IPS-18a (cell line): Measurements from ENCODE around the gene ALG14.

Experiments used
- H3K27ac ChIP-seq: one replicate; pipeline ENCODE4 v1.5.1; 2013; ENCODE audit warnings: low read length
- H3K27me3 ChIP-seq: one replicate; pipeline ENCODE4 v1.6.1; 2013; ENCODE audit warnings: mild to moderate bottlenecking, low read length; ENCODE audit not compliant: control insufficient read depth, insufficient read depth
- H3K36me3 ChIP-seq: one replicate; pipeline ENCODE4 v1.6.1; 2013; ENCODE audit warnings: low read depth, low read length; ENCODE audit not compliant: control insufficient read depth
- H3K4me1 ChIP-seq: one replicate; pipeline ENCODE4 v1.6.1; 2013; ENCODE audit warnings: low read depth, low read length; ENCODE audit not compliant: control insufficient read depth
- H3K4me3 ChIP-seq: one replicate; pipeline ENCODE4 v1.5.1; 2013; ENCODE audit warnings: low read length
- H3K9ac ChIP-seq: one replicate; pipeline ENCODE4 v1.6.1; 2013; ENCODE audit warnings: mild to moderate bottlenecking, low read length, moderate library complexity
- H3K9me3 ChIP-seq: one replicate; pipeline ENCODE4 v1.6.1; 2013; ENCODE audit warnings: low read depth, low read length; ENCODE audit not compliant: control insufficient read depth

The ALG14 gene

DNA sequence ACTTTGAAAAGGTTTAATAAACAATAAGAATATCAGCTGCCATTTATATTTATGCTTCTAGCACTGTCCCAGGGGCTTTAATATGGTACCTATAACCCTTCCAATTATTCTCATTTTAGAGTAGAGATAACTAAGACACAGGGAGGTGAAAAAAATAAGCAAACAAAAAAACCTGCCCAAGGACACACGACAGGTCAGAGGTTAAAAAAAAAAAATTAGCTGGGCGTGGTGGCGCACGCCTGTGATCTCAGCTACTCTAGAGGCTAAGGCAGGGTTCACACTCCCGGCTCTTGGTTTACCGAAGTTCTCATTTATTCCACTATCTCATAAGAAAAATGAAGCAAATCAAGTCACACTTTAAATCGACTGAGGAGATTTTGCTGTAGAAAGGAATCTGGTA is 111.2 kb downstream of the ALG14 start:
- H3K27ac ChIP-seq, result no peak overlapping the region
- no peak overlapping the region for H3K9ac ChIP-seq

DNA sequence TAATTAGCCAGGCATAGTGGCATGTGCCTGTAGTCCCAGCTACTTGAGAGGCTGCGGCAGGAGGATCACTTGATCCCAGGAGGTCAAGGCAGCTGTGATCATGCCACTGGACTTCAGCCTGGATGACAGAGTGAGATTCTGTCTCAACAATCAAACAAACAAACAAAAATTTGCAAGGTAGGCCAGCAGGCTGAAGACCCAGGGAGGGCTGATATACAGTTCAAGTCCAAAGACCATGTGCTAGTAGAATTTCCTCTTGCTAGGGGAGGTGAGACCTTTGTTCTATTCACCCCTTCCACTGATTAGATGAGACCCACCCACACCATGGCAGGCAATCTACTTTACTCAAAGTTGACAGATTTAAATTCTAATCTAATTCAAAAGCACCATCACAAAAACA is 114.7 kb downstream of the ALG14 start:
- Histone ChIP-seq H3K4me1 (peaks cover 16% of the 10 kb centered on the region), H3K27me3 (no peaks in the 10 kb centered on the region), H3K4me3 (no peak overlapping the region), H3K36me3 (no peaks in the 10 kb centered on the region), H3K9me3 (no peaks in the 10 kb centered on the region), H3K27ac (no peak overlapping the region), H3K9ac (no peak overlapping the region)

More for the DNA sequence above, 111.2 kb downstream of the ALG14 start:
- Histone ChIP-seq H3K36me3 (no peaks in the 10 kb centered on the region), H3K4me3 (no peak overlapping the region), H3K9me3 (no peaks in the 10 kb centered on the region), H3K4me1 (peaks cover 3% of the 10 kb centered on the region), H3K27me3 (no peaks in the 10 kb centered on the region)

DNA sequence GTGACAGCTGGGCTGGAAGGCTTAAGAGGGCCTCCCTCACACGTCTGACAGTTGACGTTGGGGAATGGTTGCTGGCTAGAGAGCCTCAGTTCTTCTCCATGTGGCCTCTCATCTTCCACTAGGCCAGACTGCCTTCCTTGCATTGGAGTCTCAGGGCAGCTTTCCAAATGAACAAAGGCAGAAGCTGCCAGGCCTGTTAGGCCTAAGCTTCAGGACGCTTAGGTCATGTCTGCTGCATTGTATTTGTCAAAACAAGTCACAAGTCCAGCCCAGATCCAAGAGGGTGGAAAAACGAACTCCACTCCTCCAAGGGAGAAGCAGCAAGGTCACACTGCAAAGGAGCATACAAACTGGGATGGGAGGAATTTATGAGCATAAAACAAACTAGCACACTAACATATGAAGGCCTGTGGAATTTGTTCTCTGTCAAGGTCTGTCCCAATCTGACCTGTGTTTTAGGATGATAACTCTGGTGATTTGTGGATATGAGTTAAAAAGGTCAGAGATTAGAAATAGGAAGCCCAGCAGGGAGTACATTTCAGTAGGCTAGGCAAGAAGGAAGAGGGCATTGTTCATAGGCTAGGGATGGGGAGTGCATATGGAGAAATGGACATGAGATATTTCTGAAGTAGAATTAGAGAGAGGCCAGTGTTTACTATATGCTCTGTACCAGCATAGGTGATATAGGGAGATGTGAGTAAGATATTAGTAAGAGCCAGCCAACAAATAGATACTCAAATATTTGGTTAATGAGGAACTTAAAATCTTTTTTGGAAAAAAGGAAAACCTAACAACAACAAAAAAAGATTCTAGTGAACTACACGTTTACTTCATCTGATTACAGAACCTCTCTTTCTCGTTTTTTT is 116.8 kb downstream of the ALG14 start:
- Histone ChIP-seq H3K4me1 (peaks cover 14% of the 10 kb centered on the region), H3K9me3 (no peaks in the 10 kb centered on the region), H3K36me3 (no peaks in the 10 kb centered on the region), H3K27me3 (no peaks in the 10 kb centered on the region), H3K4me3 (no peak overlapping the region), H3K27ac (no peak overlapping the region), H3K9ac (no peak overlapping the region)

DNA sequence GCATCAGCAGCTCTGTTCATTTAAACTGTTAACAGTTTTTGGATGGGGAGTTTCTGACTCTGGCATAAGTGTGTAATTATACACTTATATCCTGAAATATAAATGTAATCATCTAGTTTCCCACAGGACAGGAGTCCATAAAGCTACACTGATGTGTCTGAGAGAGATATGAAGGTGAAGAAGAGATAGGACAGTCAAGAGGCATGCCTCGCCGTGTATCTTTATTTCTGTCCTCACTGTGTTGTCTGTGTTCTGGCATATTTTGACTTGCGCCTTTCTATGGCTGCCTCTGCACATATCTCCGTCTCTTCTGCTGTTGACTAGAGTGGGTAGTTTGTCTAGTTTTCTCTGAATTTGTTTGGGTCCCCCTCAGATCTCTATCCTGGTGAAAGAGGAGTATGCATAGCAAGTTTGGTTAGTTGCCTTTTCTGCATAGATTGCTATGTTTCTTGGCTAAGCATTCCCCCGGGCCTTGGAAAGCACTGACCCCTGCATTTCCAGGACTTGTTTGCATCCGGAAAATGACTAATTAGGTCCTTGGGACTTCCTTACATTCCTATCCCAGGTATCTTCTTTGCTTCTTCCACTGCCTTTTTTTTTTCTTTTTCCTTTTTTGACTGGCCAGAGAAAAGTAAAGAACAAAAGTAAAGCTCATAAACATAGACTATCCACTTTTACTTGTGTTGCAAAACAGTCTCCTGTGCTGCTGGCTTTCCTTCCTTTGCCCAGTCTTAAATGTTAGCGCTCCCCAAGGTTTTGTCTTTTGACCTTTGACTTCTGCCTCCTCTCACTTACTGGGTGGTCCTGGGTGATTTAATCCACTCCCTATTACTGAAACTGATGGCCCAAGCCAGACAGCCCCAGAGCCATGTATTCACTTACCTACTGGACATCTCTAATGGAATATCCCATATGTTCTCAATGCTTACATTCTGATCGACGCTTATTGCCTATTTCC is 118.2 kb downstream of the ALG14 start:
- H3K9ac ChIP-seq, result no peak overlapping the region
- H3K27ac ChIP-seq, result no peak overlapping the region
- no peaks in the 10 kb centered on the region for H3K9me3 ChIP-seq

DNA sequence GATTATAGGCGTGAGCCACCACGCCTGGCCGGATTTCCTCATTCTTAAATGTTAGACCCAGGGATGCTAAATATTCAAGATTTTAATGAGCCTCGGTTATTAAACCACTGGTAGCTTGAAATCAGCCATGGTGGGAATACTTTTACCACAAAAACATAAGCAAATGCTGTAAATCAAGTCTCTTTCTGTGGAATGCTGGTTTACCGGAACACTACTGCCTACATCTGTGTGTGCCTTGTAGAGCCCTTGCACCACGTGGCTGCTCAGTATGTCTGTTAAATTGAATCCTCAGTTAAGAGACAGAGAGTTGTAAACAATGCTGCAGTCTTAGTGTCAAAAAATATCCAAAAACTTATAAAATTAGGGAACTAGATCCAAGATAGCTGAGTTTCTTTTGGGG is 119.0 kb downstream of the ALG14 start:
- Histone ChIP-seq H3K27ac (no peak overlapping the region), H3K27me3 (no peaks in the 10 kb centered on the region), H3K4me1 (peaks cover 14% of the 10 kb centered on the region), H3K4me3 (no peak overlapping the region), H3K9me3 (no peaks in the 10 kb centered on the region), H3K9ac (no peak overlapping the region), H3K36me3 (no peaks in the 10 kb centered on the region)

More for the DNA sequence above, 118.2 kb downstream of the ALG14 start:
- no peaks in the 10 kb centered on the region for H3K36me3 ChIP-seq
- peaks cover 14% of the 10 kb centered on the region for H3K4me1 ChIP-seq
- no peaks in the 10 kb centered on the region for H3K27me3 ChIP-seq
- H3K4me3 ChIP-seq, result no peak overlapping the region

DNA sequence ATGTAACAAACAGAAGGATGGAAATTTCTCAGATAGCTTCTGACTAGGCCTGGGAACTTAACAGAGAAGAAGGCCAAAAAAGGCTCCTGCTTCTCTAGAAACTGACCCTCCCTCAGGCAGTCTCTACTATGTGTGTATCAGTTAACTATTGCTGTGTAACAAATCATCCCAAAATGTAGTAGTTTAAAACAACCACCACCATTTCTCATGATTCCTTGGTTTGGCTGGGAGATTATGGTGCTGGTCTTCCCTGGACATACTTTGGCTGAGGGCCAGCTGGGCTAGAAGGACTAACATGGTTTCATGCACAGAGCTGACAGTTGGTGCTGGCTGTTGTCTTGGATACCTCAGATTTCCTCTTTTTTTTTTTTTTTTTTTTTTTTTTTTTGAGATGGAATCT is 119.6 kb downstream of the ALG14 start:
- Histone ChIP-seq H3K9ac (no peak overlapping the region), H3K4me1 (peaks cover 14% of the 10 kb centered on the region), H3K9me3 (no peaks in the 10 kb centered on the region), H3K27ac (no peak overlapping the region), H3K4me3 (no peak overlapping the region), H3K36me3 (no peaks in the 10 kb centered on the region), H3K27me3 (no peaks in the 10 kb centered on the region)

DNA sequence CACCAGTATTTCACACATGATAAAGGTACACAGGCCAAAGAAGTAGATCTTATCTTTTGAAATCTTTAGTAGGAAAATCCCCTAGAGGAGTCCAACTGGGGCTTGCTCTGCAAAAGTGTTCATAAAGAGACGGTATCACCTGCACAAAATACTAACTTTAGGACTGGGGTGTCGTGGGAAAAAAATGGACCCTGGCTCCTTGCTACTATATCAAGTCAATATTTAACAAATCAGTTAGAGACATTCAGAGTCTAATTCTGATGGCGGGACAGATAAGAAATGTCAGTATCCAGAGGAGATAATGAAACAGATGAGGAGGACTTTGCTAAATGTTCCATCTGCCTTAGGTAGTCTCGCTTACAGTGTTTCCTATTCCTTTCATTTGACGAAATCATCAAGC is 120.2 kb downstream of the ALG14 start:
- H3K9ac ChIP-seq, result no peak overlapping the region
- H3K4me1 ChIP-seq, result peaks cover 14% of the 10 kb centered on the region
- no peaks in the 10 kb centered on the region for H3K9me3 ChIP-seq
- H3K27me3 ChIP-seq, result no peaks in the 10 kb centered on the region
- no peak overlapping the region for H3K4me3 ChIP-seq
- H3K27ac ChIP-seq, result no peak overlapping the region
- no peaks in the 10 kb centered on the region for H3K36me3 ChIP-seq

DNA sequence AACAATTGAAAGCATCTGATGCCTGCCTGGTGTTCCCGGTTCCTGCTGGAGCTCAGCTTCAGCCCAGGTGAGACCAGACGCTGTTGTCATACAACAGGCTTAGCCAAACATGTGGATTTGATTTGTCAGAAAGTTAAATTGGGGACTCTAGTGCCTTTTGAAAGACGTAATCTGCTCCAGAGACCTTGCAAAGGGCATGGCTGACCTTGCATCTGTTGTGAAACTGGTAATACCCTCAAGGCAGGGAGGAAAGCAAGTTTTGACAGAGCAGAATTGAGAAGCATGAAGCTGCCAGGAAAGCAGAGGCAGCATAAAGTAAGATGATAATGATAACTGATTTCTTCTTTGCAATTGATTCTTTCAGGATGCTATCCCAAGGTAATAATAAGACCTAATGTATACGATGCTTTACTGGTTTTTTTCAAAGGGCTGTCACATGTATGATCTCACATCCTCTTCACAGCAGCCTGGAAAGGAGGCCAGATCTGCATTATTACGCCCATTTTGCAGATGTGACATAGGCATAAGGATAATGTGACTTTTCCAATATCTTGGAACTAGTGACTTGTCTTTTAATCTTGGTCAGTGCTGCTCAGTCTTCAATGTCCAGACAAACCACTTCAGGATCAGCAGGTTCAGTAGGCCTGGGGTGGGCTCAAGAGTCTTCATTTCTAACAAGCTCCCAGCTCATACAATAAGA is 121.1 kb downstream of the ALG14 start:
- Histone ChIP-seq H3K27me3 (no peaks in the 10 kb centered on the region), H3K9ac (no peak overlapping the region), H3K27ac (no peak overlapping the region), H3K4me3 (no peak overlapping the region), H3K9me3 (no peaks in the 10 kb centered on the region), H3K36me3 (no peaks in the 10 kb centered on the region), H3K4me1 (peaks cover 14% of the 10 kb centered on the region)

DNA sequence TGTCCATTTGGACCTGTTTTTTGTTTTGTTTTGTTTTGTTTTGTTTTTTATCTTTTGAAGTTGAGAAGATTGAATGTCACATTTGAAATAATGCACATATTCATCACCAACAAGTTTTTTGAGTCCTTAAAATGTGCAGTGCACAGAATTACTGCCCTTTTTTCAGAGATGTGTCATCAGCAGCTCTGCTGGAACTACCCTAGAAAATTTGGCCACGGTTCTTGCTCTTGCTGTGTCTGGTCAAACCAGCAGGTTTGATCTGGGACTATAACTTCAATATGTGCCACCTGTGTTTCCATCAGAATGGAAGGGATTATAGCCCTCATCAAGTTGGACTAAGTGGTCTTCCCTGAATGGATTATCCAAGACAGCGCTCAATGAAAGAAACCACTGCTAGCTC is 121.7 kb downstream of the ALG14 start:
- no peak overlapping the region for H3K4me3 ChIP-seq
- H3K36me3 ChIP-seq, result no peaks in the 10 kb centered on the region
- no peaks in the 10 kb centered on the region for H3K9me3 ChIP-seq
- H3K27me3 ChIP-seq, result no peaks in the 10 kb centered on the region
- no peak overlapping the region for H3K27ac ChIP-seq
- H3K9ac ChIP-seq, result no peak overlapping the region
- peaks cover 14% of the 10 kb centered on the region for H3K4me1 ChIP-seq

DNA sequence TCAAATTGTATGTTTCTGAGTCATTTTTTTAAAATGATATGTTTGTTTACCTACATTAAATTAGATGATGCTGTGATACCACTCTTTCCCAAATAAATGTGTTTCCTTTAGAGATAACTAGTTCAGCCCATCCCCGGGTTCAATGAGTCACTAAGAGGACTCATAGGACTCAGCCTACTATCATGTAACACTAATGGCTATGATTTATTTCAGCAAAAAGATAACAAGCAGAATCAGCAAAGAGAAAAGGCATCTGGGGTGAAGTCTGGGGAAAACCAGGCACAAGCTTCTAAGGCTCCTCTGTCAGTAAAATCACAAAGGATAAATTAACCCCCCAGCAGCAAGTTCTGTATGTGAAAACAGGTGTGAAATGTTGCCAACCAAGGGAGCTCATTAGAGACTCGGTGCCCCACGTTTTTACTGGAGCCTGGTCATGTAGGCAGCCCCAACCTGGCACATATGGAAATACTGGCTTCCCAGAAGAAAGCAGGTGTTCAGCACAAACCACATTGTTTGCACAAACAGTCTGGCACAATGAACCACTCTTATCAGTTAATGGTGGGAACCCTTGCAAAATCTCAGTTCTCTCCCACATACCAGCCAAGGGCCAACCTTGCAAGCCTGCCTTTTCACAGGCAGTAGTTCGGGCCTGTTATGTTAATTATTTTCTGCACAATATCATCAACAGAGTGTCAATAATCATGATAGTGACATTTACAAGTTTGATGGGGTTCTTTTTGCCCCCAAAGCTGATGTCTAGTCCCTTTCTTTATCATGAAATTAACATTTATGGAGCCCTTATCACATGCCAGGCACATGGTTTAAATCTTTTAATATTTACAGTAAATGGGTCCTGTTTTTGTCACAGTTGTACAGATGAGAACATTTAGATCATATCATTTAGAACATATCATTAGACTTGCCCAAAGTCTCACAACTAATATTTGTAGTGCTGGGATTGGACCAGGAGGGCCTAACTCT is 122.8 kb downstream of the ALG14 start:
- H3K4me3 ChIP-seq, result no peak overlapping the region
- H3K4me1 ChIP-seq, result peaks cover 11% of the 10 kb centered on the region
- no peak overlapping the region for H3K27ac ChIP-seq
- H3K9ac ChIP-seq, result no peak overlapping the region
- no peaks in the 10 kb centered on the region for H3K36me3 ChIP-seq
- no peaks in the 10 kb centered on the region for H3K27me3 ChIP-seq
- no peaks in the 10 kb centered on the region for H3K9me3 ChIP-seq
